HG02840 (cell line): ENCODE measurements around the gene GSG1L.

Source experiments
- ATAC-seq: cut with Tn5 transposase; IDR thresholded peaks from one replicate; pipeline ENCODE4 v1.9.1; 2021; ENCODE audit warnings: mild to moderate bottlenecking, moderate library complexity, moderate number of reproducible peaks; ENCODE audit not compliant: unreplicated experiment, low FRiP score

GSG1L gene

GRCh38 chr16:28067604-28068379 lies 4.3 kb upstream of the GSG1L start:
- ATAC-seq = no peak

GRCh38 chr16:28064706-28065249 lies 1.3 kb upstream of the GSG1L start:
- no peak for ATAC-seq

GRCh38 chr16:28064150-28064549 lies 636 bp upstream of the GSG1L start:
- ATAC-seq = no peak

- no peak for ATAC-seq
Observed at GRCh38 chr16:28062847-28063521, 530 bp downstream of the GSG1L start.

GRCh38 chr16:28062261-28062846 lies 1.2 kb downstream of the GSG1L start:
- no peak for ATAC-seq

- ATAC-seq = no peak
Observed at GRCh38 chr16:28061352-28062101, 2.0 kb downstream of the GSG1L start.

GRCh38 chr16:28059841-28060575 lies 3.5 kb downstream of the GSG1L start:
- no peak for ATAC-seq

- ATAC-seq = no peak
Observed at GRCh38 chr16:28058839-28059589, 4.5 kb downstream of the GSG1L start.

GRCh38 chr16:28057949-28058348 lies 5.6 kb downstream of the GSG1L start:
- no peak for ATAC-seq

- ATAC-seq = no peak
Observed at GRCh38 chr16:28053461-28053860, 10.1 kb downstream of the GSG1L start.

GRCh38 chr16:28052274-28053128 lies 11.0 kb downstream of the GSG1L start:
- ATAC-seq = no peak

- ATAC-seq = no peak
Observed at GRCh38 chr16:28051486-28051885, 12.0 kb downstream of the GSG1L start.

GRCh38 chr16:28042811-28043210 lies 20.7 kb downstream of the GSG1L start:
- no peak for ATAC-seq

GRCh38 chr16:28041615-28042014 lies 21.9 kb downstream of the GSG1L start:
- ATAC-seq = no peak

GRCh38 chr16:28040039-28040438 lies 23.5 kb downstream of the GSG1L start:
- no peak for ATAC-seq

- ATAC-seq = no peak
Observed at GRCh38 chr16:28039493-28039892, 24.0 kb downstream of the GSG1L start.

GRCh38 chr16:28038409-28038808 lies 25.1 kb downstream of the GSG1L start:
- ATAC-seq = no peak

- ATAC-seq = no peak
Observed at GRCh38 chr16:28035866-28036393, 27.6 kb downstream of the GSG1L start.
